ENCODE results near the gene SLC37A1. TPM values are rescaled to one million over a fixed set of nuclear protein-coding genes. Genes with fewer than 3 reads are reported as not detected.

Gene SLC37A1
- total and polyA plus RNA-seq, 9 of the 15 experiments (the other 6 are each of a cell fraction or from before 2014, with no cell fraction given): 0.06 to 3.4 (median 0.40) TPM

GRCh38 chr21:42570841-42571387 lies 57.3 kb downstream of the SLC37A1 start (continued):
- TF ChIP-seq, protein P1, sequence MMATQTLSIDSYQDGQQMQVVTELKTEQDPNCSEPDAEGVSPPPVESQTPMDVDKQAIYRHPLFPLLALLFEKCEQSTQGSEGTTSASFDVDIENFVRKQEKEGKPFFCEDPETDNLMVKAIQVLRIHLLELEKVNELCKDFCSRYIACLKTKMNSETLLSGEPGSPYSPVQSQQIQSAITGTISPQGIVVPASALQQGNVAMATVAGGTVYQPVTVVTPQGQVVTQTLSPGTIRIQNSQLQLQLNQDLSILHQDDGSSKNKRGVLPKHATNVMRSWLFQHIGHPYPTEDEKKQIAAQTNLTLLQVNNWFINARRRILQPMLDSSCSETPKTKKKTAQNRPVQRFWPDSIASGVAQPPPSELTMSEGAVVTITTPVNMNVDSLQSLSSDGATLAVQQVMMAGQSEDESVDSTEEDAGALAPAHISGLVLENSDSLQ (IDR thresholded peaks at IDR 0.05): 0 out of 2 replicates have a peak, but pooled peaks have one; percentile 13

GRCh38 chr21:42571391-42572150 lies 57.9 kb downstream of the SLC37A1 start:
- Histone ChIP-seq H3K27ac (ENCODE audit: extremely low read depth, low read depth, low read length) (no peak overlapping the region), H3K4me2 (ENCODE audit: insufficient read depth, low read length) (peak overlapping the region; percentile 45; the same call in 1 of the 2 replicates), H3K27me3 (ENCODE audit: control insufficient read depth in 2 of 2, insufficient read depth in 2 of 2, low read length in 2 of 2) (peaks cover 24 to 70% of the 10 kb centered on the region in 2 experiments), H3K4me3 (no peak overlapping the region), H2AFZ (ENCODE audit: low read depth, low read length) (peak overlapping the region; percentile 43), H3K36me3 (ENCODE audit: control insufficient read depth, insufficient read depth, low read length) (no peaks in the 10 kb centered on the region), H3K79me2 (ENCODE audit: control insufficient read depth, insufficient read depth, low read length) (no peaks in the 10 kb centered on the region), H3K9ac (ENCODE audit: insufficient read depth in 1 of 2, low read depth in 2 of 2, low read length in 2 of 2) (peak overlapping the region in 1 of 2 experiments; percentile 46; a peak in 2 of 4 replicates), H3K9me1 (ENCODE audit: control insufficient read depth, insufficient read depth, low read length) (no peaks in the 10 kb centered on the region), H4K20me1 (replicated peaks; ENCODE audit: control insufficient read depth, insufficient read depth, low read length) (no peaks in the 10 kb centered on the region), H3K4me1 (replicated peaks in 1 of 2; ENCODE audit: control insufficient read depth in 2 of 2, insufficient read depth in 2 of 2, low read length in 2 of 2) (peaks cover 0 to 18% of the 10 kb centered on the region in 2 experiments; a peak in 3 of 5 replicates), H3K9me3 (replicated peaks; ENCODE audit: control insufficient read depth, insufficient read depth, low read depth, low read length) (0 out of 2 replicates have a peak, but pooled peaks cover 6% of the 10 kb centered on the region)
- ATAC-seq: peak; percentile 41; the same call in 2 of the 3 replicates
- WGBS (ENCODE audit: insufficient coverage, low coverage, missing lambda C conversion rate): 16% methylated on average over 18 of the region's 20 CpGs
- ChIA-PET POLR2A (interaction anchor here (0.6 to 1.0 kb wide), 3 partner anchors 11 to 400 kb away, joined by 3 to 4 read pairs (median 3); no protein-coding TSS in a partner anchor), CTCF (ENCODE audit: low intra/inter-chr PET ratio) (no interaction called here)
- TF ChIP-seq NONO (IDR thresholded peaks at IDR 0.05; ENCODE audit: low read depth in 2 of 2, low read length in 1 of 2): no peak
- peak in 1 of 2 experiments; percentile 35; a peak in 2 of 4 replicates for TF ChIP-seq NRF1 (conservative IDR thresholded peaks at IDR 0.05 in 1 of 2, IDR thresholded peaks at IDR 0.05 in 1 of 2)
- no peak for DNase-seq (ENCODE audit: extremely low read depth in 1 of 4, low spot score in 3 of 4)
- BruUV-seq (replicated peaks): no TSS peak
- intact Hi-C loops (cut with micrococcal nuclease) (loop anchor here (10.0 kb wide), 1 partner anchor 47 kb away; no protein-coding TSS in a partner anchor), in situ Hi-C loops (cut with MboI) (no loop called here)
- no peak for FAIRE-seq

Data from K562 (cell line).